K562 (cell line): ENCODE results near the gene COL13A1. TPM values are rescaled to one million over a fixed set of nuclear protein-coding genes. Genes with fewer than 3 reads are reported as not detected.

Experiments used
- ATAC-seq: fragments of 200-7000 bp; cut with Tn5 transposase; 3 replicates; pipeline ENCODE4 v1.9.1; 2020; ENCODE audit warnings: moderate library complexity
- BruUV-seq: library from RNA; stranded (reverse); fragments of 400-500 nt; replicated peaks from 2 replicates; lab custom pipeline; 2021; lab: Mats Ljungman, UMichigan
- CTCF ChIA-PET: fragments of 300-600 bp; formaldehyde crosslinking; extraction: SDS; loops from one replicate; lab custom pipeline; 2021; ENCODE audit warnings: low intra/inter-chr PET ratio; lab: Yijun Ruan, JAX
- POLR2A ChIA-PET: fragments of 300-600, 350-650 bp; sonication (Branson Sonifier 250); formaldehyde crosslinking; extraction: SDS; loops from one replicate; lab custom pipeline; 2021; ENCODE audit warnings: antibody characterized with exemption, inconsistent platforms; lab: Yijun Ruan, JAX
- DNase-seq, 4 experiments: peaks; one replicate each; pipeline versions ENCODE4 v3.0.0 to v3.0.0-alpha.2; 2011 to 2018; ENCODE audit warnings: low spot score in 3 of 4, mixed read lengths in 3 of 4; ENCODE audit errors: extremely low read depth in 1 of 4
- FAIRE-seq: peaks from 2 replicates; lab custom pipeline; 2011; peaks lifted over from hg19 to GRCh38; lab: Jason Lieb, UNC
- H2AFZ ChIP-seq: 2 replicates; pipeline ENCODE4 v1.6.0; 2011; ENCODE audit warnings: low read depth, low read length, control low read depth, inconsistent platforms
- H3K27ac ChIP-seq: fragments of 200-600 bp; 3 replicates; pipeline ENCODE4 v1.8.0; 2011; ENCODE audit warnings: low read depth, mild to moderate bottlenecking, control low read depth, inconsistent platforms, low read length, moderate library complexity, mixed read lengths; ENCODE audit errors: extremely low read depth
- H3K27me3 ChIP-seq, 2 experiments: fragments of 300-600 bp in 1 of 2; 2 replicates in 1 of 2; 3 replicates in 1 of 2; pipeline versions ENCODE4 v1.6.0 to v1.8.0; 2011; ENCODE audit warnings: inconsistent platforms in 2 of 2, low read length in 2 of 2, mild to moderate bottlenecking in 1 of 2, mixed read lengths in 1 of 2, moderate library complexity in 1 of 2; ENCODE audit not compliant: control insufficient read depth in 2 of 2, insufficient read depth in 2 of 2
- H3K36me3 ChIP-seq: fragments of 300-600 bp; 3 replicates; pipeline ENCODE4 v1.8.0; 2011; ENCODE audit warnings: mild to moderate bottlenecking, low read length, inconsistent platforms; ENCODE audit not compliant: control insufficient read depth, insufficient read depth
- H3K4me1 ChIP-seq, 2 experiments: fragments of 200-600 bp in 1 of 2; replicated peaks in 1 of 2; 2 replicates in 1 of 2; 3 replicates in 1 of 2; pipeline versions ENCODE4 v1.5.1 to v1.8.0; 2011; ENCODE audit warnings: inconsistent platforms in 2 of 2, low read length in 2 of 2, mild to moderate bottlenecking in 1 of 2, mixed read lengths in 1 of 2, moderate library complexity in 1 of 2; ENCODE audit not compliant: control insufficient read depth in 2 of 2, insufficient read depth in 2 of 2
- H3K4me2 ChIP-seq: 2 replicates; pipeline ENCODE4 v1.6.1; 2011; ENCODE audit warnings: low read length, control low read depth, inconsistent platforms, mixed read lengths; ENCODE audit not compliant: insufficient read depth
- H3K4me3 ChIP-seq: fragments of 200-600 bp; sonication (generic), shearing (Covaris generic); 2 replicates; pipeline ENCODE4 v1.5.1; 2016; ENCODE audit warnings: control low read depth, inconsistent platforms
- H3K79me2 ChIP-seq: fragments of 200-600 bp; 3 replicates; pipeline ENCODE4 v1.8.0; 2011; ENCODE audit warnings: low read length, inconsistent platforms; ENCODE audit not compliant: control insufficient read depth, insufficient read depth
- H3K9ac ChIP-seq, 2 experiments: 2 replicates each; pipeline versions ENCODE4 v1.6.0 to v1.6.1; 2011; ENCODE audit warnings: low read depth in 2 of 2, low read length in 2 of 2, control low read depth in 1 of 2, inconsistent platforms in 1 of 2, mild to moderate bottlenecking in 1 of 2, mixed read lengths in 1 of 2; ENCODE audit not compliant: insufficient read depth in 1 of 2
- H3K9me1 ChIP-seq: one replicate; pipeline ENCODE4 v1.6.0; 2011; ENCODE audit warnings: inconsistent platforms, mild to moderate bottlenecking, low read length, moderate library complexity; ENCODE audit not compliant: control insufficient read depth, insufficient read depth
- H3K9me3 ChIP-seq: replicated peaks from 2 replicates; pipeline ENCODE4 v1.5.1; 2011; ENCODE audit warnings: low read depth, low read length, inconsistent platforms; ENCODE audit not compliant: control insufficient read depth, insufficient read depth
- H4K20me1 ChIP-seq: replicated peaks from 2 replicates; pipeline ENCODE4 v1.6.1; 2011; ENCODE audit warnings: low read length, inconsistent platforms, mixed read lengths; ENCODE audit not compliant: control insufficient read depth, insufficient read depth
- CCNT2 ChIP-seq: IDR thresholded peaks from 2 replicates; pipeline ENCODE4 v1.6.1; 2011; ENCODE audit warnings: borderline replicate concordance, low read depth, mild to moderate bottlenecking, moderate library complexity, mixed read lengths, low read length; ENCODE audit not compliant: insufficient read length; ENCODE audit errors: extremely low read depth
- DEAF1 ChIP-seq: fragments of 450-650 bp; formaldehyde crosslinking; IDR thresholded peaks from 2 replicates; pipeline ENCODE4 v1.4.0; 2020; ENCODE audit warnings: mild to moderate bottlenecking, moderate library complexity
- FOSL1 ChIP-seq: fragments of 200-800 bp; sonication (Bioruptor generic); conservative IDR thresholded peaks from 2 replicates; pipeline ENCODE4 v1.6.1; 2016; ENCODE audit warnings: missing genetic modification characterization, missing compliant biosample characterization
- IRF9 ChIP-seq: fragments of 450-650 bp; IDR thresholded peaks from 2 replicates; pipeline ENCODE4 v1.6.1; 2016; ENCODE audit warnings: missing biosample characterization, missing genetic modification characterization
- MEIS2 ChIP-seq: fragments of 450-650 bp; IDR thresholded peaks from 2 replicates; pipeline ENCODE4 v1.6.1; 2014; ENCODE audit warnings: mild to moderate bottlenecking; ENCODE audit not compliant: partially characterized antibody
- PHB2 ChIP-seq: fragments of 450-650 bp; IDR thresholded peaks from 2 replicates; pipeline ENCODE4 v1.6.1; 2017; ENCODE audit warnings: low read depth
- RBM17 ChIP-seq: fragments of 200-400 bp; formaldehyde crosslinking; IDR thresholded peaks from 2 replicates; pipeline ENCODE4 v1.6.1; 2017; ENCODE audit warnings: low read depth, mild to moderate bottlenecking, low read length, borderline replicate concordance
- SREBF2 ChIP-seq: sonication (generic); formaldehyde crosslinking; IDR thresholded peaks from 2 replicates; pipeline ENCODE4 v1.4.0; 2020; ENCODE audit warnings: mild to moderate bottlenecking, missing genetic modification reagents
- SRSF1 ChIP-seq: fragments of 200-400 bp; formaldehyde crosslinking; IDR thresholded peaks from 2 replicates; pipeline ENCODE4 v1.6.1; 2017; ENCODE audit warnings: mild to moderate bottlenecking, low read depth, low read length, moderate library complexity
- SRSF3 ChIP-seq: fragments of 200-400 bp; formaldehyde crosslinking; IDR thresholded peaks from 2 replicates; pipeline ENCODE4 v1.6.1; 2016; ENCODE audit warnings: mild to moderate bottlenecking, low read length, moderate library complexity; ENCODE audit not compliant: insufficient read depth
- STAT6 ChIP-seq: sonication (generic); formaldehyde crosslinking; IDR thresholded peaks from 2 replicates; pipeline ENCODE4 v1.8.1; 2023; ENCODE audit warnings: mild to moderate bottlenecking, missing genetic modification reagents
- ZFP30 ChIP-seq: fragments of 250-450 bp; sonication (Bioruptor Pico); IDR thresholded peaks from 2 replicates; pipeline ENCODE4 v1.8.0; 2022; ENCODE audit warnings: moderate library complexity, mild to moderate bottlenecking, inconsistent platforms, borderline replicate concordance
- ZFP36 ChIP-seq: fragments of 150-350 bp; IDR thresholded peaks from 2 replicates; pipeline ENCODE4 v1.6.1; 2018; ENCODE audit warnings: low read length, low read depth; ENCODE audit not compliant: partially characterized antibody
- ZNF639 ChIP-seq, 2 experiments: fragments of 200-800 bp in 1 of 2; sonication (Bioruptor generic) in 1 of 2; sonication (generic) in 1 of 2; formaldehyde crosslinking in 1 of 2; IDR thresholded peaks in 1 of 2; conservative IDR thresholded peaks in 1 of 2; 2 replicates each; pipeline versions ENCODE4 v1.5.0 to v1.6.1; 2016 to 2020; ENCODE audit warnings: missing compliant biosample characterization in 1 of 2, missing genetic modification characterization in 1 of 2, missing genetic modification reagents in 1 of 2
- WGBS: fragments of 100-300 bp; shearing (Covaris generic); methylation state at CpG from one replicate; pipeline ENCODE4 v1.1.6; 2016; ENCODE audit warnings: low coverage, mixed read lengths; ENCODE audit not compliant: insufficient coverage; ENCODE audit errors: missing lambda C conversion rate; 5-methylcytosine and 5-hydroxymethylcytosine counted together
- in situ Hi-C: fragments of 300-500 bp; cut with MboI; formaldehyde crosslinking; loops from 4 replicates; pipeline ENCODE4 v1.15.0; 2018; ENCODE audit warnings: inconsistent platforms, mixed read lengths
- intact Hi-C: fragments of 100-400 bp; cut with micrococcal nuclease; formaldehyde crosslinking; loops from 2 replicates; pipeline ENCODE4 v1.14.2; 2022
- polyA plus RNA-seq, 8 experiments: library from polyadenylated mRNA; depleted of rRNA in 4 of 8; stranded (reverse) in 5 of 8; unstranded in 3 of 8; fragments of >200 nt; fragmentation: Nextera tagmentation in 2 of 8; fragmentation: Illumina TruSeq in 1 of 8; extraction: Ambion mirVana in 2 of 8; extraction: Trizol in 1 of 8; gene quantifications; 2 replicates each; pipeline versions ENCODE4 v1.2.1 to v1.2.3, GENCODE V29; 2011 to 2014; ENCODE audit warnings: inconsistent platforms in 1 of 8, missing spikeins in 1 of 8
- total RNA-seq, 7 experiments: library from RNA; depleted of rRNA in 6 of 7; stranded (reverse); fragments of >200 nt in 6 of 7; fragmentation: Illumina TruSeq in 2 of 7; extraction: Trizol in 2 of 7; gene quantifications; 2 replicates each; pipeline versions ENCODE4 v1.2.1 to v1.2.3, GENCODE V29; 2011 to 2021; ENCODE audit warnings: low replicate concordance in 1 of 7

COL13A1 gene
- total and polyA plus RNA-seq, 9 of the 15 experiments (the other 6 are each of a cell fraction or from before 2014, with no cell fraction given), result not detected

- no peak for TF ChIP-seq STAT6 (CRISPR knock-in tag)
- no peak for TF ChIP-seq SRSF1
Measured at GRCh38 chr10:69813632-69814031, 11.9 kb downstream of the COL13A1 start (continued).

GRCh38 chr10:69814251-69814650 is 12.5 kb downstream of the COL13A1 start:
- Histone ChIP-seq H3K79me2 (no peaks in the 10 kb centered on the region), H3K27me3 (peaks cover 2 to 36% of the 10 kb centered on the region in 2 experiments; a peak in 4 of 5 replicates), H3K4me1 (no peaks in the 10 kb centered on the region), H3K36me3 (no peaks in the 10 kb centered on the region), H3K4me2 (no peak overlapping the region), H3K27ac (no peak overlapping the region), H3K9me1 (peaks cover 5% of the 10 kb centered on the region), H2AFZ (no peak overlapping the region), H3K9ac (no peak overlapping the region), H4K20me1 (peaks cover 8% of the 10 kb centered on the region; the same call in 1 of the 2 replicates), H3K4me3 (no peak overlapping the region), H3K9me3 (no peaks in the 10 kb centered on the region)
- FAIRE-seq (no peak), DNase-seq (no peak), ATAC-seq (no peak)
- TF ChIP-seq RBM17, result no peak
- no peak for TF ChIP-seq ZFP36
- no peak for TF ChIP-seq DEAF1 (CRISPR knock-in tag)
- TF ChIP-seq FOSL1, result no peak
- TF ChIP-seq PHB2, result no peak
- no peak for TF ChIP-seq CCNT2
- no peak for TF ChIP-seq ZFP30
- no peak for TF ChIP-seq SRSF3
- no peak for TF ChIP-seq IRF9
- no peak for TF ChIP-seq SREBF2 (CRISPR knock-in tag)
- no peak for TF ChIP-seq ZNF639 (CRISPR knock-in tag; conservative IDR thresholded peaks at IDR 0.05 in 1 of 2, IDR thresholded peaks at IDR 0.05 in 1 of 2)
- no peak for TF ChIP-seq MEIS2
- intact Hi-C loops (no loop called here), in situ Hi-C loops (no loop called here)
- WGBS, result 4% methylated on average over 2 of the region's 2 CpGs
- ChIA-PET POLR2A (interaction anchor here (0.7 kb wide), 2 partner anchors 11 to 61 kb away, joined by 3 read pairs; no protein-coding TSS in a partner anchor), CTCF (no interaction called here)
- BruUV-seq, result no TSS peak
